ENCODE measurements around the gene SOX6. TPM values are rescaled to one million over a fixed set of nuclear protein-coding genes. Genes with fewer than 3 reads are reported as not detected.

The SOX6 gene
- total RNA-seq, 1 donor from 2014 or later: 0.34 TPM

DNA sequence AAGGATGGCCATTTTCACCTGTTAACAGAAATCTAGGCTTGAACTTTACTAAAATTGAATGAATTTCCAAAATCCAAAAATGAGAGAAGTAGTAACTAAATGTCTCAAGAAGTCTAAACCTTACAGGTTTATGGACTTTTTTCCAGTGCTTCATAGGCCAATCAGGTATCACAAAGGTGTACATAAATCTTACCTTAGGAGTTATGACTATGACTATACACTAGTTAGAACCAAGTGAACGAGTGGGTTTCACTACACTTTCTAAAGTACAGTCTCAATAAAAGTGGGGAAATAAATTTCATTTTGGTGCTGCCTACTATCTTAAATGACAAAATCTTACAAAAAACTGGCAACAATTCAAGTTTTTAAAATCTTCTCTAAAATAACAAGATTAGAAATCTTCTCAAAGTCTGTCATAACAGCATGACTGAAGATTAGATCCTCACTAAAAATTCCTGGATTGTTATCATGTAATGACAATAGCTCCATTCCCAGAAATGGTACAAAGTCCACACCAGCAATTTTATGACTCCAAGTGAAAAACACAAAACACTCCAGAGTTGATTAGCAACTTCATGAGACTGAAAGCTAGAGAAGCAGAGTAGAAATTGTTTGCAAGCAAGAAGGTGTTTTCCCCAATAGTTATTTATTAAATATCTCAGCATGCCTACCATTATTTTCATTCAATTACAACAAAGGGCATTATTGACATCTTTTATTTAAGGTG, 20.9 kb downstream of the SOX6 start:
- Mint-ChIP-seq H3K9me3 (no peaks in the 10 kb centered on the region), H3K4me3 (ENCODE audit: low read depth) (no peak overlapping the region), H3K4me1 (ENCODE audit: low read depth) (no peaks in the 10 kb centered on the region), H3K27me3 (ENCODE audit: low read depth) (no peaks in the 10 kb centered on the region), H3K36me3 (ENCODE audit: low read depth) (no peaks in the 10 kb centered on the region), H3K27ac (no peak overlapping the region)
- no peak for DNase-seq (ENCODE audit: low spot score)
- intact Hi-C loops (cut with micrococcal nuclease): no loop called here

DNA sequence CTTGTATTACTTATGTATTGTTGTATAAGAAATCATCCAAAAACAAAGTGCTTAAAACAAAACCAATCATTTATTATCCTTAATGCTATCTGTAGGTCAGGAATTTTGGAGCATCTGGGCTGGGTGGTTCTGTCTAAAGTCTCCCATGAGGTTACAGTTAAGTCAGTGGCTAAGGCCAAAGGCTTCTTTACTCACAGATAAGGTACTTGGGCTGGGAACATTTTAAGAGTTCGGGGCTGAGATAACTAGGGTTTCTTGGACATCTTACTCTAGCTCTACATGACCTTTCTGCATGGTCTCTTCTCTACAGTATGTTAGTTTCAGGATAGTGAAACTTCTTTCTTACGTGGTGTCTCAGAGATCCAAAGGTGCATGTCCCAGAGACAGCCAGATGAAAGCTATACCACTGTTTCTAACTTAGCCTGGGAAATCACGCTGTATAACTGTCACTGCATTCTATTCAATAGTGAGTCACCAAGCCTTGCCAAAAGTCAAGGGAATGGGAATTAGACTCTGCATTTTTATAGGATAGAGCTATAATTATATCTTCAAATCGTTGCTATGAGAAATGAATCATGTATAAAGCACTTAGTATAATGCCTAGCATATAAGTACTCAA, 29.6 kb downstream of the SOX6 start:
- H3K36me3 Mint-ChIP-seq (ENCODE audit: low read depth): no peaks in the 10 kb centered on the region
- H3K27ac Mint-ChIP-seq: no peak overlapping the region
- H3K9me3 Mint-ChIP-seq: no peaks in the 10 kb centered on the region
- no peaks in the 10 kb centered on the region for H3K27me3 Mint-ChIP-seq (ENCODE audit: low read depth)
- intact Hi-C loops (cut with micrococcal nuclease): no loop called here
- no peaks in the 10 kb centered on the region for H3K4me1 Mint-ChIP-seq (ENCODE audit: low read depth)
- no peak for DNase-seq (ENCODE audit: low spot score)
- no peak overlapping the region for H3K4me3 Mint-ChIP-seq (ENCODE audit: low read depth)

DNA sequence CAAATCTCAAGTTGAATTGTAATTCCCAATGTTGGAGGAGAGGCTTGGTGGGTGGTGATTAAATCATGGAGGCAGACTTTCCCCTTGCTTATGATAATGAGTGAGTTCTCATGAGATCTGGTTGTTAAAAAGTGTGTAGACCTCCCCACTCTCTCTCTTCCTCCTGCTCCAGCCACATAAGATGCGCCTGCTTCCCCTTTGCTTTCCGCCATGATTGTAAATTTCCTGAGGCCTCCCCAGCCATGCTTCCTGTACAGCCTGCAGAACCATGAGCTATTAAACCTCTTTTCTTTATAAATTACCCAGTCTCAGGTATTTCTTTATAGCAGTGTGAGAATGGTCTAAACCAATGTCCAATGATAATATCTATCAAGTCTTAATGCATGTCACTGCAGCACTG, 34.2 kb downstream of the SOX6 start:
- intact Hi-C loops (cut with micrococcal nuclease): no loop called here
- H3K36me3 Mint-ChIP-seq (ENCODE audit: low read depth): no peaks in the 10 kb centered on the region
- no peak overlapping the region for H3K4me3 Mint-ChIP-seq (ENCODE audit: low read depth)
- no peaks in the 10 kb centered on the region for H3K9me3 Mint-ChIP-seq
- no peaks in the 10 kb centered on the region for H3K4me1 Mint-ChIP-seq (ENCODE audit: low read depth)
- DNase-seq (ENCODE audit: low spot score): no peak
- H3K27me3 Mint-ChIP-seq (ENCODE audit: low read depth): no peaks in the 10 kb centered on the region
- H3K27ac Mint-ChIP-seq: no peak overlapping the region

DNA sequence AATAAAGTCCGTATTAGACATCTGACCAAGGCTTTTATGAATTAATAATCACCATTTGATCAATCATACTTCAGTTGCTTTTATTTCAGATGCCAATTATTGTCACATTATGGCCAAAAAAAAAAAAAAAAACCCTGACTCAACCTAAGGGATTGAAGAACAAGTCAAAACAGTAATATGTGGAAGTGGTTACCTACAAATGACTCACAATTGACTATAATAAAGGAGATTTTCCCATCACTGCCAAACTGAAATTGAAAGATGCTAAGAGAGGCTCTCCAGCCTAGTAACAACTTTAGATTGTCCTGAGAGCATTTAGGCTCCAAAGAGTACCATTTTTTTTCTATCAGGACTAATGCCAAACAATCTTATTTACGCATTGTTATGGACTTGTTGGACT, 35.2 kb downstream of the SOX6 start:
- Mint-ChIP-seq H3K4me3 (ENCODE audit: low read depth) (no peak overlapping the region), H3K4me1 (ENCODE audit: low read depth) (no peaks in the 10 kb centered on the region), H3K9me3 (no peaks in the 10 kb centered on the region), H3K27ac (no peak overlapping the region), H3K27me3 (ENCODE audit: low read depth) (no peaks in the 10 kb centered on the region), H3K36me3 (ENCODE audit: low read depth) (no peaks in the 10 kb centered on the region)
- no peak for DNase-seq (ENCODE audit: low spot score)
- intact Hi-C loops (cut with micrococcal nuclease): no loop called here

DNA sequence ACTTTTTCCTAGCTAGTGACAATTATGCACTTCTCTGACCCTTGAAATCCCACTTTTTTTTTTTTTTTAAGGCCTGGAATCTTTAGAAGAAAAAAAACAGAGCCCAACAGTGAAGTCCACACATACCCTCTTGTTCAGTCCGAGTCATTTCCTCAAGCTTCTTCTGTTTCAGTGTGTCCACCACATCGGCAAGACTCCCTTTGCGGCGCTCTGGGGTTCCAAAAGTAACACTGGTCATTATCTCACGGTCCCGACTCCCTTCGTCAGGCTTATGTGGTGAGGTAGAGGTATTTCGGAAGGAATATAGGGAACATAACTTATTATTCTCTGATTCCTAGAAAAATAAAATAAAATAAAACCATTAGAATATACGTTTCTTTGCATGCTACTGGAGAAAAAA, 38.0 kb downstream of the SOX6 start:
- intact Hi-C loops (cut with micrococcal nuclease): no loop called here
- Mint-ChIP-seq H3K9me3 (no peaks in the 10 kb centered on the region), H3K4me3 (ENCODE audit: low read depth) (no peak overlapping the region), H3K4me1 (ENCODE audit: low read depth) (no peaks in the 10 kb centered on the region), H3K36me3 (ENCODE audit: low read depth) (no peaks in the 10 kb centered on the region), H3K27ac (no peak overlapping the region), H3K27me3 (ENCODE audit: low read depth) (no peaks in the 10 kb centered on the region)
- no peak for DNase-seq (ENCODE audit: low spot score)

DNA sequence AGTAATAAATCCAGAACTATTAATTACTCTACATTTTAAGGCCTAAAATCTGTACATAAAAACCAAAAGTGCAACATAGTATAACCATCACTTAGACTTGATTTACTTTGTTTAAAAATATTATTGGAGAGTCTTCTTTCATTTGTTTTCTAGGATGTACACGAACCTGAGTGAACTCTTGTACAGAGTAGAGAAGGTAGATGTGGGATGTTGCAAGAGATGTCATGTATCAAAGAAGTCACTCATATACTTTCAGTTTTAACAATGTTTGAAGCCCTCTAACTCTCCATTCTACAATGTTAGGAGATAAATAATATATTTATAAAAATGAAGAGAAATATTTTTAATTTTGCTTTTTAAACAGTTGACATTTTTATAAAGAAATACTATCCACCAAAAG, 38.6 kb downstream of the SOX6 start:
- no peak for DNase-seq (ENCODE audit: low spot score)
- intact Hi-C loops (cut with micrococcal nuclease): no loop called here
- Mint-ChIP-seq H3K27me3 (ENCODE audit: low read depth) (no peaks in the 10 kb centered on the region), H3K4me3 (ENCODE audit: low read depth) (no peak overlapping the region), H3K4me1 (ENCODE audit: low read depth) (no peaks in the 10 kb centered on the region), H3K27ac (no peak overlapping the region), H3K36me3 (ENCODE audit: low read depth) (no peaks in the 10 kb centered on the region), H3K9me3 (no peaks in the 10 kb centered on the region)

DNA sequence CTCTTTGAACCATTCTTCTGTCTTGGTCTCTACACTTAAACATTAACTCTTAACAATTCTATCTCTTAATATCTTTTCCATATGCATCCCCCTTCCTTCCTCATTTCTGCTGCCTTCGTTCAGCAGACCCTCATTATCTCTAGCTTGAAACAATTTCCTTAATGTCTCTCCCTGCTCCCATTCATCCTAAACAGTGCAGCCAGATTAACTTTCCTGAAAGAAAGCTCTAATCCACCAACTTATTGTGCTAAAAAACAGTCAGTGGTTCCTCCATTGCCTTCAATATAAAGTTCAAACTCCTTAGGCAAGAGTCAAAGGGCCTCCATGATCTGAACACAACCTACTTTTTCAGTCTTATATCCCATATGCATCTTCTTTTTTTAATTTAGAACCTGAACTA, 42.5 kb downstream of the SOX6 start:
- H3K9me3 Mint-ChIP-seq: no peaks in the 10 kb centered on the region
- H3K36me3 Mint-ChIP-seq (ENCODE audit: low read depth): no peaks in the 10 kb centered on the region
- H3K4me1 Mint-ChIP-seq (ENCODE audit: low read depth): no peaks in the 10 kb centered on the region
- H3K27ac Mint-ChIP-seq: no peak overlapping the region
- no peak for DNase-seq (ENCODE audit: low spot score)
- H3K27me3 Mint-ChIP-seq (ENCODE audit: low read depth): no peaks in the 10 kb centered on the region
- H3K4me3 Mint-ChIP-seq (ENCODE audit: low read depth): no peak overlapping the region
- intact Hi-C loops (cut with micrococcal nuclease): no loop called here

DNA sequence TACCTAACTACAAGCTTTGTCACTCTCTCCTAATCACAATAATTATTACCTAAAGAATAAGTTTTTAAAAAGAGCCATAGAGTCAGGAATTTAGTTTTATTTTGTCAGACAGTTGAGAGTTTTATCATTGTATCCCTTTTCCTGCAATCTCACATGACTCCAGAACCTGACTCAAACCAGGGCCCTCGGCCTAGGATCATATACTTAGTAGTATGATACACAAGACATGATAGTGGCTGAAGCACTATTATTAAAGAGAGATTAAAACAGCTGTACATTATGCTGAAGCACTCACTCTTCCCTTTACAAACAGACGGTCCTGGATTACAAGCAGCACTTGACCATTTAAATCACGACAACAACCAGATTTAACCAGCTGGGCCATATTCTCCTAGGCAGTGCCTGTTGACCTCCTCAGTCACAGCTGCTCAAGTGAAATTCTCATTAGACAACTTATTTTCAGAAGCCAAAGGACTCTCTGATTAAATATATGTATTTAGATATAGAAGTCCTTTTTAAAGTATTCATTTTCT, 44.0 kb downstream of the SOX6 start:
- Mint-ChIP-seq H3K9me3 (no peaks in the 10 kb centered on the region), H3K36me3 (ENCODE audit: low read depth) (no peaks in the 10 kb centered on the region), H3K27me3 (ENCODE audit: low read depth) (no peaks in the 10 kb centered on the region), H3K4me3 (ENCODE audit: low read depth) (no peak overlapping the region), H3K27ac (no peak overlapping the region), H3K4me1 (ENCODE audit: low read depth) (no peaks in the 10 kb centered on the region)
- intact Hi-C loops (cut with micrococcal nuclease): no loop called here
- DNase-seq (ENCODE audit: low spot score): no peak

DNA sequence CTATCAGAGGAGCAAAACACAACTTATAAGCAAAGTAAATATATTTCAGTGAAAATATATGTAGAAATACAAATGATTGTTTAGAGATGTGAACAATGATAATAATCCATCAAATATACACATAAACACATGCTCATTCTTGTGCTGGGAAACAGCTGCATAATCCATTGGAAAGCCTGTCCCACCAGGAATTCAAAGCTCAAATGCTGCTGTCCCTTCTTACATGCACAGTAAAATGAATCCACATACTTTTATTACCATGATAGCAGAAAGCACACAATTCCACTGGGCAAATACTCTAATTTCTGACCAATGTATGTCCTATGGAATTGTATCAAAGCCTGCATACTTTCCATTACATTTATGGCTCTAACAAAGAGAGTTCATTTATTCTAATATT, 44.5 kb downstream of the SOX6 start:
- no peaks in the 10 kb centered on the region for H3K9me3 Mint-ChIP-seq
- H3K27me3 Mint-ChIP-seq (ENCODE audit: low read depth): no peaks in the 10 kb centered on the region
- no peak overlapping the region for H3K27ac Mint-ChIP-seq
- H3K36me3 Mint-ChIP-seq (ENCODE audit: low read depth): no peaks in the 10 kb centered on the region
- intact Hi-C loops (cut with micrococcal nuclease): no loop called here
- H3K4me1 Mint-ChIP-seq (ENCODE audit: low read depth): no peaks in the 10 kb centered on the region
- H3K4me3 Mint-ChIP-seq (ENCODE audit: low read depth): no peak overlapping the region
- DNase-seq (ENCODE audit: low spot score): no peak

DNA sequence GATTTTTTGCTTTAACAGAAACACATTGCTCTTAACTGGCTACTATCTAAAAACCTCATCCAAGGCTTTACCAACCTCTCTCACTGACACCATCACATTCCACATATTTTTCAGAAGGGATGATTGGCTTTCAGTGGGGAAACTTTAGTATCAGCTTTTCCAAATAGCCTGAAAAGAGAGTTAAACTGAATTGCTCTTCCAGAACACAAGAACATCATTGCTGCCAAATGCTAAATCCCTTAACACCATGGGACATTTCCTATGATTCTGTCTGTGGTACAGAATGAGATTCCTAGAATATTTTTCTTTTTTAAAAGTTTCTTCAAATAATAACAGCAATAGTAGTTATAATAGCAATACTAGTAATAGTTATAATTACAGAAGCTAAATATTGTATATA, 45.4 kb downstream of the SOX6 start:
- intact Hi-C loops (cut with micrococcal nuclease): no loop called here
- DNase-seq (ENCODE audit: low spot score): no peak
- Mint-ChIP-seq H3K9me3 (no peaks in the 10 kb centered on the region), H3K4me1 (ENCODE audit: low read depth) (no peaks in the 10 kb centered on the region), H3K27ac (no peak overlapping the region), H3K36me3 (ENCODE audit: low read depth) (no peaks in the 10 kb centered on the region), H3K27me3 (ENCODE audit: low read depth) (no peaks in the 10 kb centered on the region), H3K4me3 (ENCODE audit: low read depth) (no peak overlapping the region)

DNA sequence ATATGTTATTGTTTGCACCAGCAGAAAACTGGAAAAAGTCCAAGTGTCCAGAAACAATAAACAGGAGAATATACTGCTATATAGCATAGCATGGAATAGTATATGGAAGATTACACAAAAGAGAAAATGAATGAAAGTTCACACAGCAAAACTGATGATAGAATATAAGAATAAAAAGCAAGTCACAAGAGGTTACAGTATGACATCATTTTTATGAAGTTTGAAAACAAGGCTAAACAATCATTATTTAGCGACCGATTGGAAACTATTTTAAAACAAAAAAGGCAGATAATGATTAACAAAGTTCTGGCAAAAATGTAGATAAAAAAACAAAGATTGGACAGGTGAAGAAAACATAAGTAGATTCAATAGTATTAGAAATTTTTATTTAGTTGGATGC, 47.1 kb downstream of the SOX6 start:
- no peak overlapping the region for H3K27ac Mint-ChIP-seq
- no peaks in the 10 kb centered on the region for H3K36me3 Mint-ChIP-seq (ENCODE audit: low read depth)
- no peaks in the 10 kb centered on the region for H3K27me3 Mint-ChIP-seq (ENCODE audit: low read depth)
- H3K9me3 Mint-ChIP-seq: no peaks in the 10 kb centered on the region
- DNase-seq (ENCODE audit: low spot score): no peak
- intact Hi-C loops (cut with micrococcal nuclease): no loop called here
- H3K4me1 Mint-ChIP-seq (ENCODE audit: low read depth): no peaks in the 10 kb centered on the region
- no peak overlapping the region for H3K4me3 Mint-ChIP-seq (ENCODE audit: low read depth)

DNA sequence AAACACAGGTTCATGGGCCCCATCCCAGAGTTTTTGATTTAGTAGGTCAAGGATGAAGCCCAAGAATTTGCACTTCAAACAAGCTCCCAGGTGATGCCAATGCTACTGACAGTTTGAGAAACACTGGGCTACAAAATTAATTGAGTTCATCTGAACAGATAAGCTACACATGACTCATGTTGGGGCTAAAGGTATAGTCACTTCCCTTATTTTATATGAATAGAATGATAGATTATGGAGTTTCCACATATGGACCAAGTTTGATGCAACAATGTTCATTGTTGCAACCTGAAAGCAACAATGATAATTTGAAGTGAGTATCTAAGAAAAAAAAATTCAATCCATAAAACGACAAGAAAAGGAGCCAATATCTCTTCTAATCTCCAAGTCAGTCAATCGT, 54.9 kb downstream of the SOX6 start:
- Mint-ChIP-seq H3K27me3 (ENCODE audit: low read depth) (no peaks in the 10 kb centered on the region), H3K4me1 (ENCODE audit: low read depth) (no peaks in the 10 kb centered on the region), H3K36me3 (ENCODE audit: low read depth) (no peaks in the 10 kb centered on the region), H3K27ac (no peak overlapping the region), H3K9me3 (no peaks in the 10 kb centered on the region), H3K4me3 (ENCODE audit: low read depth) (no peak overlapping the region)
- intact Hi-C loops (cut with micrococcal nuclease): no loop called here
- DNase-seq (ENCODE audit: low spot score): no peak

DNA sequence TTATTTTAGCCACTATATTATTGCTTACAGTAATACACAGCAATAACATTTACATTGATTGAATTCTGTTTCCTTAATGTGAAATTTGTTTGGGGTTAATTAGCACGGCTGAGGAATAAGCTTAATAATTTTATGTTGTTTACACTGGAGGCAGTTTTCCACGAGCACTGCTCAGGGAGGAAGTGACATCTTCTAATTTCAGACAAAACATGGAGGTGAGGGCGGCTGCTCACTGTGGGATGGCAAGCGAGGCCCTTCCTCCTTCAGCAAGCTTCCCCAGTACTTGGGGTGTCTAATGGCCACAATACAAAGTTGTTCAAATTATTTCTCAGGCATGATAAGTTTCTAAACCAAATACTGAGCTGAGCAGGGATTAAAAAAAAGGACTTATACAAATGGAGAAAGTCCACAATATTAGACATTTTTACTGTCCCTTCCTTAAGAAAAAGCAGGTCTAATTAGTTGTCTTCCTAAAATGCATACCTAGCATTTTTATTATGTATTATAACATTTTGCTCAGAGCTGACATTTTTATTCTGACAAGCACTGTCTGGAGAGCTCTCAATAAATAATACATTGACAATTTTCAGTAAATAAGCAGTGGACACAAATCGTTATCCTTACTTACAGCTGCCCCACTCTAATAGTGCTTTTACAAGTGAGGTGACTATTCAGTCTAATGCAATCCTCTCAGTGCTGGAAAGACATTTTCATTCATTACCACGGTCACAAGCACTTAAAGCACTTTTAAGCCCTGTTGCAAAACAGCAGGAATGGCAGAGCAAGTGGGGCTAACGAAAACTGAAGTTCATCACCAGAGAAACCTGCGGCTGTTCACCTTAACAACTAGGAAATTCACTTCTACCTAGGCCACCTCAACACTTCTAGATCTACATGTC, 56.2 kb downstream of the SOX6 start:
- Mint-ChIP-seq H3K4me3 (ENCODE audit: low read depth) (no peak overlapping the region), H3K36me3 (ENCODE audit: low read depth) (no peaks in the 10 kb centered on the region), H3K9me3 (no peaks in the 10 kb centered on the region), H3K27ac (no peak overlapping the region), H3K27me3 (ENCODE audit: low read depth) (no peaks in the 10 kb centered on the region), H3K4me1 (ENCODE audit: low read depth) (no peaks in the 10 kb centered on the region)
- intact Hi-C loops (cut with micrococcal nuclease): no loop called here
- DNase-seq (ENCODE audit: low spot score): no peak
